HL-60 (cell line): ENCODE data around the gene EPB41L3.

Experiments used
- DNase-seq, 2 experiments: peaks; one replicate each; pipeline ENCODE4 v3.0.0-alpha.2; 2010 to 2020; ENCODE audit warnings: low read depth in 1 of 2, low spot score in 1 of 2
- H3K27ac ChIP-seq: fragments of 250-450 bp; sonication (Bioruptor Pico); replicated peaks from 2 replicates; pipeline ENCODE4 v1.5.1; 2020; ENCODE audit warnings: mild to moderate bottlenecking, moderate library complexity
- H3K27me3 ChIP-seq: fragments of 250-450 bp; sonication (Bioruptor Pico); 2 replicates; pipeline ENCODE4 v1.5.1; 2021; ENCODE audit warnings: mild to moderate bottlenecking, moderate library complexity; ENCODE audit not compliant: insufficient read depth, poor library complexity, severe bottlenecking
- H3K4me3 ChIP-seq: replicated peaks from 2 replicates; pipeline ENCODE4 v1.5.1; 2011; ENCODE audit warnings: mild to moderate bottlenecking, control low read depth, low read length; ENCODE audit not compliant: insufficient read depth
- CTCF ChIP-seq: IDR thresholded peaks from one replicate; pipeline ENCODE4 v1.5.1; 2011; ENCODE audit warnings: low read length, control low read depth, inconsistent platforms; ENCODE audit not compliant: insufficient read depth
- GABPA ChIP-seq: IDR thresholded peaks from 2 replicates; pipeline ENCODE4 v1.6.1; 2012; ENCODE audit warnings: low read depth
- POLR2AphosphoS5 ChIP-seq: IDR thresholded peaks from 2 replicates; pipeline ENCODE4 v1.6.1; 2012; ENCODE audit warnings: low read depth
- REST ChIP-seq: IDR thresholded peaks from 2 replicates; pipeline ENCODE4 v1.6.1; 2012; ENCODE audit warnings: low read depth; ENCODE audit not compliant: insufficient replicate concordance
- SPI1 ChIP-seq: IDR thresholded peaks from 2 replicates; pipeline ENCODE4 v1.6.1; 2012; ENCODE audit warnings: low read depth, mild to moderate bottlenecking, borderline replicate concordance

EPB41L3 gene

GRCh38 chr18:5365443-5365842 lies 178.4 kb downstream of the EPB41L3 start:
- Histone ChIP-seq H3K4me3 (no peak overlapping the region), H3K27ac (no peak overlapping the region), H3K27me3 (no peaks in the 10 kb centered on the region)
- TF ChIP-seq GABPA (no peak), POLR2AphosphoS5 (no peak), SPI1 (no peak), CTCF (no peak), REST (no peak)
- DNase-seq: no peak

- no peak for TF ChIP-seq POLR2AphosphoS5
- TF ChIP-seq GABPA: no peak
- TF ChIP-seq CTCF: no peak
- no peak for TF ChIP-seq SPI1
- no peak for TF ChIP-seq REST
- Histone ChIP-seq H3K27me3 (peaks cover 5% of the 10 kb centered on the region), H3K27ac (no peak overlapping the region), H3K4me3 (no peak overlapping the region)
- DNase-seq: no peak
Observed at GRCh38 chr18:5350636-5351035, 193.2 kb downstream of the EPB41L3 start.
